Measurements from ENCODE around the gene PLA2G4A. TPM values are rescaled to one million over a fixed set of nuclear protein-coding genes. Genes with fewer than 3 reads are reported as not detected.

The PLA2G4A gene
- total and polyA plus RNA-seq, 7 donors, result 3.2 to 51.0 (median 17.2) TPM

GRCh38 chr1:186798960-186799688, 29.6 kb upstream of the PLA2G4A start:
- Histone ChIP-seq H3K36me3 (no peaks in the 10 kb centered on the region), H3K4me1 (no peaks in the 10 kb centered on the region), H3K27ac (no peak overlapping the region), H3K4me3 (no peak overlapping the region), H3K27me3 (no peaks in the 10 kb centered on the region), H3K9me3 (no peaks in the 10 kb centered on the region)
- TF ChIP-seq EP300 (IDR thresholded peaks at IDR 0.05), result no peak
- intact Hi-C loops (cut with DNase I), result no loop called here
- WGBS, 2 donors, result 80% methylated on average over 4 of the region's 4 CpGs
- DNase-seq, result no peak

GRCh38 chr1:186799689-186800054, 29.1 kb upstream of the PLA2G4A start:
- no peaks in the 10 kb centered on the region for H3K27me3 ChIP-seq
- no peaks in the 10 kb centered on the region for H3K9me3 ChIP-seq
- H3K4me1 ChIP-seq, result no peaks in the 10 kb centered on the region
- no peaks in the 10 kb centered on the region for H3K36me3 ChIP-seq
- intact Hi-C loops (cut with DNase I), result no loop called here
- H3K4me3 ChIP-seq, result no peak overlapping the region
- no peak for DNase-seq
- TF ChIP-seq POLR2A (IDR thresholded peaks at IDR 0.05) (no peak), CTCF (IDR thresholded peaks at IDR 0.05) (no peak), EP300 (IDR thresholded peaks at IDR 0.05) (no peak), POLR2AphosphoS5 (IDR thresholded peaks at IDR 0.05) (no peak)
- H3K27ac ChIP-seq, result no peak overlapping the region

- Histone ChIP-seq H3K4me1 (no peaks in the 10 kb centered on the region), H3K36me3 (no peaks in the 10 kb centered on the region), H3K9me3 (no peaks in the 10 kb centered on the region), H3K27me3 (no peaks in the 10 kb centered on the region), H3K27ac (no peak overlapping the region), H3K4me3 (no peak overlapping the region)
- intact Hi-C loops (cut with DNase I), result no loop called here
- DNase-seq, result no peak
- 78 to 89% methylated on average over 1 of the region's 1 CpG for WGBS, 2 donors
- TF ChIP-seq POLR2A (IDR thresholded peaks at IDR 0.05) (no peak), CTCF (IDR thresholded peaks at IDR 0.05) (no peak), POLR2AphosphoS5 (IDR thresholded peaks at IDR 0.05) (no peak), EP300 (IDR thresholded peaks at IDR 0.05) (no peak)
Measured at GRCh38 chr1:186802388-186802787, 26.4 kb upstream of the PLA2G4A start.

- no peaks in the 10 kb centered on the region for H3K27me3 ChIP-seq
- H3K4me3 ChIP-seq, result no peak overlapping the region
- 42 to 85% methylated on average over 5 of the region's 5 CpGs for WGBS, 2 donors
- no peak for TF ChIP-seq POLR2A (IDR thresholded peaks at IDR 0.05)
- no peak for TF ChIP-seq POLR2AphosphoS5 (IDR thresholded peaks at IDR 0.05)
- no peak for TF ChIP-seq EP300 (IDR thresholded peaks at IDR 0.05)
- TF ChIP-seq CTCF (IDR thresholded peaks at IDR 0.05), result no peak
- intact Hi-C loops (cut with DNase I), result no loop called here
- H3K27ac ChIP-seq, result no peak overlapping the region
- DNase-seq, result no peak
- H3K9me3 ChIP-seq, result no peaks in the 10 kb centered on the region
- H3K36me3 ChIP-seq, result no peaks in the 10 kb centered on the region
- H3K4me1 ChIP-seq, result no peaks in the 10 kb centered on the region
Measured at GRCh38 chr1:186804679-186805078, 24.1 kb upstream of the PLA2G4A start.

- no peak for TF ChIP-seq POLR2AphosphoS5 (IDR thresholded peaks at IDR 0.05)
- TF ChIP-seq CTCF (IDR thresholded peaks at IDR 0.05), result no peak
- TF ChIP-seq EP300 (IDR thresholded peaks at IDR 0.05), result no peak
- TF ChIP-seq POLR2A (IDR thresholded peaks at IDR 0.05), result no peak
- WGBS, 2 donors, result 69 to 81% methylated on average over 3 of the region's 3 CpGs
- no peaks in the 10 kb centered on the region for H3K9me3 ChIP-seq
Measured at GRCh38 chr1:186806477-186806876, 22.3 kb upstream of the PLA2G4A start.

More at GRCh38 chr1:186806477-186806876, 22.3 kb upstream of the PLA2G4A start:
- DNase-seq, result no peak
- H3K27ac ChIP-seq, result no peak overlapping the region
- no peaks in the 10 kb centered on the region for H3K4me1 ChIP-seq
- no peaks in the 10 kb centered on the region for H3K27me3 ChIP-seq
- no peaks in the 10 kb centered on the region for H3K36me3 ChIP-seq
- intact Hi-C loops (cut with DNase I), result no loop called here
- H3K4me3 ChIP-seq, result no peak overlapping the region

Data from sigmoid colon (tissue), 7 donors.